Trophoblast cell (in vitro differentiated cells and primary cell): Measurements from ENCODE around the gene INHA.

ENCODE experiments used
- DNase-seq, 2 donors: peaks; one replicate each; pipeline ENCODE4 v3.0.0-alpha.2; 2016
- H2AFZ ChIP-seq: 2 replicates; pipeline ENCODE4 v1.6.1; 2013; ENCODE audit warnings: low read length, moderate library complexity, mild to moderate bottlenecking; ENCODE audit not compliant: insufficient read depth, poor library complexity
- H2AK5ac ChIP-seq: 2 replicates; pipeline ENCODE4 v1.6.1; 2013; ENCODE audit warnings: mild to moderate bottlenecking, low read length
- H2BK120ac ChIP-seq: 2 replicates; pipeline ENCODE4 v1.6.1; 2013; ENCODE audit warnings: low read length, mild to moderate bottlenecking, moderate library complexity; ENCODE audit not compliant: insufficient read depth, poor library complexity
- H2BK12ac ChIP-seq: 2 replicates; pipeline ENCODE4 v1.6.1; 2013; ENCODE audit warnings: mild to moderate bottlenecking, low read length, moderate library complexity
- H2BK5ac ChIP-seq: 2 replicates; pipeline ENCODE4 v1.6.1; 2013; ENCODE audit warnings: low read length, low read depth, moderate library complexity, mild to moderate bottlenecking; ENCODE audit not compliant: poor library complexity
- H3K14ac ChIP-seq: 2 replicates; pipeline ENCODE4 v1.6.1; 2013; ENCODE audit warnings: mild to moderate bottlenecking, low read length
- H3K18ac ChIP-seq: 2 replicates; pipeline ENCODE4 v1.6.1; 2013; ENCODE audit warnings: mild to moderate bottlenecking, low read length
- H3K23ac ChIP-seq: 2 replicates; pipeline ENCODE4 v1.6.1; 2013; ENCODE audit warnings: low read length
- H3K27ac ChIP-seq: 2 replicates; pipeline ENCODE4 v1.5.1; 2013; ENCODE audit warnings: low read depth, mild to moderate bottlenecking, inconsistent platforms, low read length, moderate library complexity
- H3K27me3 ChIP-seq: 2 replicates; pipeline ENCODE4 v1.6.1; 2013; ENCODE audit warnings: inconsistent platforms, mild to moderate bottlenecking, low read length, moderate library complexity; ENCODE audit not compliant: insufficient read depth
- H3K36me3 ChIP-seq, 2 experiments: 1 replicate in 1 of 2; 2 replicates in 1 of 2; pipeline ENCODE4 v1.6.1; 2013; ENCODE audit warnings: low read length in 2 of 2, mild to moderate bottlenecking in 2 of 2, moderate library complexity in 1 of 2; ENCODE audit not compliant: insufficient read depth in 2 of 2, control insufficient read depth in 1 of 2
- H3K4ac ChIP-seq: 2 replicates; pipeline ENCODE4 v1.6.1; 2013; ENCODE audit warnings: low read depth, mild to moderate bottlenecking, low read length, moderate library complexity
- H3K4me1 ChIP-seq, 2 experiments: 1 replicate in 1 of 2; 2 replicates in 1 of 2; pipeline ENCODE4 v1.6.1; 2013; ENCODE audit warnings: low read length in 2 of 2, mild to moderate bottlenecking in 2 of 2, moderate library complexity in 1 of 2; ENCODE audit not compliant: insufficient read depth in 2 of 2, control insufficient read depth in 1 of 2
- H3K4me2 ChIP-seq: 2 replicates; pipeline ENCODE4 v1.6.1; 2013; ENCODE audit warnings: inconsistent platforms, mild to moderate bottlenecking, low read length, moderate library complexity
- H3K4me3 ChIP-seq: 2 replicates; pipeline ENCODE4 v1.5.1; 2013; ENCODE audit warnings: mild to moderate bottlenecking, low read depth, low read length, inconsistent platforms
- H3K79me1 ChIP-seq: one replicate; pipeline ENCODE4 v1.6.1; 2013; ENCODE audit warnings: low read length
- H3K79me2 ChIP-seq: 2 replicates; pipeline ENCODE4 v1.6.1; 2013; ENCODE audit warnings: low read length, mild to moderate bottlenecking; ENCODE audit not compliant: control insufficient read depth, insufficient read depth, poor library complexity
- H3K9ac ChIP-seq: 2 replicates; pipeline ENCODE4 v1.6.1; 2013; ENCODE audit warnings: mild to moderate bottlenecking, low read length
- H3K9me3 ChIP-seq: 2 replicates; pipeline ENCODE4 v1.6.1; 2013; ENCODE audit warnings: low read depth, mild to moderate bottlenecking, control low read depth, inconsistent platforms, low read length; ENCODE audit not compliant: insufficient read depth
- H4K12ac ChIP-seq: 2 replicates; pipeline ENCODE4 v1.6.1; 2013; ENCODE audit warnings: low read depth, mild to moderate bottlenecking, low read length, moderate library complexity
- H4K8ac ChIP-seq: 2 replicates; pipeline ENCODE4 v1.6.1; 2013; ENCODE audit warnings: low read depth, mild to moderate bottlenecking, low read length, moderate library complexity
- H4K91ac ChIP-seq: one replicate; pipeline ENCODE4 v1.6.1; 2013; ENCODE audit warnings: low read depth, mild to moderate bottlenecking, low read length, moderate library complexity
- WGBS: extraction: QIAGEN DNeasy Blood & Tissue Kit; methylation state at CpG from one replicate; pipeline ENCODE4 v1.1.7; 2013; ENCODE audit warnings: missing lambda C conversion rate; ENCODE audit not compliant: insufficient read length, insufficient coverage; ENCODE audit errors: extremely low coverage; 5-methylcytosine and 5-hydroxymethylcytosine counted together

INHA gene

GRCh38 chr2:219615894-219616293 is 43.8 kb downstream of the INHA start:
- Histone ChIP-seq H2AFZ (no peak overlapping the region), H2BK5ac (no peak overlapping the region), H2BK120ac (no peak overlapping the region), H4K91ac (no peak overlapping the region), H2AK5ac (no peak overlapping the region), H3K36me3 (peaks cover 20 to 24% of the 10 kb centered on the region in 2 experiments), H3K27ac (no peak overlapping the region), H3K27me3 (no peaks in the 10 kb centered on the region), H2BK12ac (no peak overlapping the region), H3K9ac (no peak overlapping the region), H3K4me1 (no peaks in the 10 kb centered on the region), H3K4ac (no peak overlapping the region), H4K12ac (no peak overlapping the region), H3K4me2 (no peak overlapping the region), H3K23ac (no peak overlapping the region), H3K79me2 (no peaks in the 10 kb centered on the region), H3K14ac (no peak overlapping the region), H3K18ac (no peak overlapping the region), H3K79me1 (no peaks in the 10 kb centered on the region), H3K4me3 (no peak overlapping the region), H4K8ac (no peak overlapping the region), H3K9me3 (peaks cover 4% of the 10 kb centered on the region)
- DNase-seq: no peak
- WGBS: no CpG with 5 or more reads among the region's 12 CpGs

GRCh38 chr2:219616550-219616949 is 44.4 kb downstream of the INHA start:
- H3K9me3 ChIP-seq: peaks cover 4% of the 10 kb centered on the region
- no peaks in the 10 kb centered on the region for H3K79me1 ChIP-seq
- no peaks in the 10 kb centered on the region for H3K4me1 ChIP-seq
- H3K27me3 ChIP-seq: no peaks in the 10 kb centered on the region
- no peak overlapping the region for H3K9ac ChIP-seq
- no peak overlapping the region for H3K23ac ChIP-seq
- DNase-seq: no peak
- peaks cover 17 to 23% of the 10 kb centered on the region in 2 experiments for H3K36me3 ChIP-seq
- H3K14ac ChIP-seq: no peak overlapping the region
- H3K79me2 ChIP-seq: no peaks in the 10 kb centered on the region
- H4K12ac ChIP-seq: no peak overlapping the region
- no peak overlapping the region for H3K4me2 ChIP-seq
- no peak overlapping the region for H2AFZ ChIP-seq
- no peak overlapping the region for H3K18ac ChIP-seq
- H3K4me3 ChIP-seq: no peak overlapping the region
- no peak overlapping the region for H2BK12ac ChIP-seq
- H3K27ac ChIP-seq: no peak overlapping the region
- no CpG with 5 or more reads among the region's 4 CpGs for WGBS
- no peak overlapping the region for H4K8ac ChIP-seq
- H2BK120ac ChIP-seq: no peak overlapping the region
- H4K91ac ChIP-seq: no peak overlapping the region
- H3K4ac ChIP-seq: no peak overlapping the region
- no peak overlapping the region for H2BK5ac ChIP-seq
- H2AK5ac ChIP-seq: no peak overlapping the region

- no peak overlapping the region for H4K91ac ChIP-seq
- H3K9ac ChIP-seq: no peak overlapping the region
- H3K4me1 ChIP-seq: no peaks in the 10 kb centered on the region
- H4K12ac ChIP-seq: no peak overlapping the region
- no peak overlapping the region for H3K18ac ChIP-seq
- H3K9me3 ChIP-seq: peaks cover 4% of the 10 kb centered on the region
- H2AK5ac ChIP-seq: no peak overlapping the region
- no peak overlapping the region for H2BK5ac ChIP-seq
- H3K27me3 ChIP-seq: no peaks in the 10 kb centered on the region
- peaks cover 13 to 17% of the 10 kb centered on the region in 2 experiments for H3K36me3 ChIP-seq
- H2BK120ac ChIP-seq: no peak overlapping the region
- no peak overlapping the region for H3K4ac ChIP-seq
- H3K14ac ChIP-seq: no peak overlapping the region
- H2BK12ac ChIP-seq: no peak overlapping the region
- H3K27ac ChIP-seq: no peak overlapping the region
- no peaks in the 10 kb centered on the region for H3K79me1 ChIP-seq
- H3K4me2 ChIP-seq: no peak overlapping the region
- no peak overlapping the region for H3K4me3 ChIP-seq
- H2AFZ ChIP-seq: no peak overlapping the region
- no peak overlapping the region for H3K23ac ChIP-seq
- no peaks in the 10 kb centered on the region for H3K79me2 ChIP-seq
- no CpG with 5 or more reads among the region's 3 CpGs for WGBS
- no peak overlapping the region for H4K8ac ChIP-seq
- no peak for DNase-seq
These were observed 46.6 kb downstream of the INHA start for GRCh38 chr2:219618733-219619122.

- Histone ChIP-seq H2BK5ac (no peak overlapping the region), H2AFZ (no peak overlapping the region), H4K8ac (no peak overlapping the region), H3K4me1 (no peaks in the 10 kb centered on the region), H4K91ac (no peak overlapping the region), H3K36me3 (peaks cover 11 to 17% of the 10 kb centered on the region in 2 experiments), H2BK12ac (no peak overlapping the region), H3K14ac (no peak overlapping the region), H3K18ac (no peak overlapping the region), H3K9ac (no peak overlapping the region), H3K79me2 (no peaks in the 10 kb centered on the region), H3K4me3 (no peak overlapping the region), H4K12ac (no peak overlapping the region), H3K4me2 (no peak overlapping the region), H3K27ac (no peak overlapping the region), H2AK5ac (no peak overlapping the region), H3K23ac (no peak overlapping the region), H3K9me3 (peaks cover 4% of the 10 kb centered on the region), H2BK120ac (no peak overlapping the region), H3K79me1 (no peaks in the 10 kb centered on the region), H3K4ac (no peak overlapping the region), H3K27me3 (no peaks in the 10 kb centered on the region)
- DNase-seq: no peak
- WGBS: no CpG with 5 or more reads among the region's 4 CpGs
These were observed 47.1 kb downstream of the INHA start for GRCh38 chr2:219619235-219619634.
